Astrocyte (in vitro differentiated cells and primary cell): ENCODE results near the gene ITSN1. TPM values are rescaled to one million over a fixed set of nuclear protein-coding genes. Genes with fewer than 3 reads are reported as not detected.
"Not testable (repeated sequence)": the region's sequence is repeated elsewhere in the genome, so short reads cannot be mapped to it uniquely, and the experiment has no call there.

ENCODE experiments used
- DNase-seq: peaks from one replicate; pipeline ENCODE4 v3.0.0-alpha.2; 2010; ENCODE audit warnings: low read depth
- FAIRE-seq: peaks from 2 replicates; lab custom pipeline; 2011; peaks lifted over from hg19 to GRCh38; lab: Jason Lieb, UNC
- H2AFZ ChIP-seq: 2 replicates; pipeline ENCODE4 v1.6.0; 2012; ENCODE audit warnings: low read depth, low read length, inconsistent platforms
- H3K27ac ChIP-seq: 2 replicates; pipeline ENCODE4 v1.5.1; 2011; ENCODE audit warnings: low read depth, low read length, inconsistent platforms
- H3K27me3 ChIP-seq: 2 replicates; pipeline ENCODE4 v1.6.0; 2011; ENCODE audit warnings: low read length, inconsistent platforms; ENCODE audit not compliant: insufficient read depth
- H3K36me3 ChIP-seq: 2 replicates; pipeline ENCODE4 v1.5.1; 2011; ENCODE audit warnings: low read length, inconsistent platforms; ENCODE audit not compliant: insufficient read depth
- H3K4me1 ChIP-seq: 2 replicates; pipeline ENCODE4 v1.5.1; 2011; ENCODE audit warnings: low read length, inconsistent platforms; ENCODE audit not compliant: insufficient read depth
- H3K4me2 ChIP-seq: 2 replicates; pipeline ENCODE4 v1.6.0; 2012; ENCODE audit warnings: low read length, inconsistent platforms
- H3K4me3 ChIP-seq: 2 replicates; pipeline ENCODE4 v1.5.1; 2011; ENCODE audit warnings: low read depth, mild to moderate bottlenecking, low read length, inconsistent platforms; ENCODE audit not compliant: insufficient read depth
- H3K79me2 ChIP-seq: 2 replicates; pipeline ENCODE4 v1.6.0; 2012; ENCODE audit warnings: mild to moderate bottlenecking, low read length, inconsistent platforms; ENCODE audit not compliant: insufficient read depth
- H3K9ac ChIP-seq: 2 replicates; pipeline ENCODE4 v1.6.0; 2012; ENCODE audit warnings: mild to moderate bottlenecking, low read length, inconsistent platforms
- H3K9me3 ChIP-seq: 2 replicates; pipeline ENCODE4 v1.5.1; 2012; ENCODE audit warnings: low read depth, mild to moderate bottlenecking, low read length, inconsistent platforms; ENCODE audit not compliant: insufficient read depth
- H4K20me1 ChIP-seq: 2 replicates; pipeline ENCODE4 v1.6.0; 2012; ENCODE audit warnings: low read length, inconsistent platforms; ENCODE audit not compliant: insufficient read depth
- H3K27ac Mint-ChIP-seq: one replicate; pipeline ENCODE4 v1.8.0; 2021; ENCODE audit warnings: mild to moderate bottlenecking, mixed read lengths; ENCODE audit not compliant: unreplicated experiment
- H3K27me3 Mint-ChIP-seq: one replicate; pipeline ENCODE4 v1.8.0; 2021; ENCODE audit warnings: low read depth, mixed read lengths; ENCODE audit not compliant: unreplicated experiment
- H3K36me3 Mint-ChIP-seq: one replicate; pipeline ENCODE4 v1.8.0; 2021; ENCODE audit warnings: low read depth, mixed read lengths; ENCODE audit not compliant: unreplicated experiment
- H3K4me1 Mint-ChIP-seq: one replicate; pipeline ENCODE4 v1.8.0; 2021; ENCODE audit warnings: low read depth, mixed read lengths; ENCODE audit not compliant: unreplicated experiment
- H3K4me3 Mint-ChIP-seq: one replicate; pipeline ENCODE4 v1.8.0; 2021; ENCODE audit warnings: mild to moderate bottlenecking, moderate library complexity, mixed read lengths; ENCODE audit not compliant: unreplicated experiment
- H3K9me3 Mint-ChIP-seq: one replicate; pipeline ENCODE4 v1.8.0; 2021; ENCODE audit warnings: mild to moderate bottlenecking, mixed read lengths; ENCODE audit not compliant: unreplicated experiment
- CTCF ChIP-seq: IDR thresholded peaks from 2 replicates; pipeline ENCODE4 v1.5.1; 2011; ENCODE audit warnings: low read depth, mild to moderate bottlenecking, inconsistent platforms, low read length, moderate library complexity; ENCODE audit not compliant: insufficient read depth
- EZH2 ChIP-seq: IDR thresholded peaks from 2 replicates; pipeline ENCODE4 v1.6.1; 2012; ENCODE audit warnings: mild to moderate bottlenecking, low read length, inconsistent platforms; ENCODE audit not compliant: insufficient read depth
- total RNA-seq: library from RNA; stranded (reverse); gene quantifications from 2 replicates; pipeline ENCODE4 v1.2.1, GENCODE V29; 2021

ITSN1 gene
- total RNA-seq, 1 donor from 2014 or later = 77.3 TPM

- Mint-ChIP-seq H3K36me3 (peaks cover 15% of the 10 kb centered on the region), H3K9me3 (no peaks in the 10 kb centered on the region), H3K27ac (no peak overlapping the region), H3K27me3 (no peaks in the 10 kb centered on the region), H3K4me3 (no peak overlapping the region), H3K4me1 (peaks cover 11% of the 10 kb centered on the region)
- no peak for FAIRE-seq
- TF ChIP-seq CTCF (no peak), EZH2 (no peak)
- Histone ChIP-seq H4K20me1 (peaks cover 2% of the 10 kb centered on the region), H3K9ac (no peak overlapping the region), H3K36me3 (peaks cover 4% of the 10 kb centered on the region), H3K4me1 (no peaks in the 10 kb centered on the region), H2AFZ (no peak overlapping the region), H3K9me3 (no peaks in the 10 kb centered on the region), H3K27ac (no peak overlapping the region), H3K4me3 (no peak overlapping the region), H3K27me3 (no peaks in the 10 kb centered on the region), H3K4me2 (no peak overlapping the region), H3K79me2 (peaks cover 14% of the 10 kb centered on the region)
- no peak for DNase-seq
These were observed 78.8 kb downstream of the ITSN1 start for GRCh38 chr21:33721081-33721480.

GRCh38 chr21:33729139-33729538 lies 86.8 kb downstream of the ITSN1 start:
- not testable (repeated sequence) for H3K9me3 ChIP-seq, H3K79me2 ChIP-seq, H3K27me3 ChIP-seq, H3K4me3 Mint-ChIP-seq, H3K9me3 Mint-ChIP-seq, H4K20me1 ChIP-seq, H3K9ac ChIP-seq, H3K36me3 ChIP-seq, H3K27me3 Mint-ChIP-seq, H3K4me2 ChIP-seq, H3K27ac Mint-ChIP-seq, FAIRE-seq, H3K27ac ChIP-seq, DNase-seq, H3K4me3 ChIP-seq, H3K4me1 ChIP-seq, H2AFZ ChIP-seq
- peaks cover 22% of the 10 kb centered on the region for H3K36me3 Mint-ChIP-seq
- H3K4me1 Mint-ChIP-seq = peaks cover 13% of the 10 kb centered on the region

- no peaks in the 10 kb centered on the region for H4K20me1 ChIP-seq
- no peaks in the 10 kb centered on the region for H3K9me3 ChIP-seq
- TF ChIP-seq EZH2 (no peak), CTCF (no peak)
- no peak overlapping the region for H3K4me3 ChIP-seq
- H3K4me2 ChIP-seq = no peak overlapping the region
- no peak for DNase-seq
- no peak overlapping the region for H3K27ac ChIP-seq
- FAIRE-seq = no peak
- Mint-ChIP-seq H3K36me3 (peaks cover 20% of the 10 kb centered on the region), H3K27ac (no peak overlapping the region), H3K9me3 (no peaks in the 10 kb centered on the region), H3K4me1 (peaks cover 16% of the 10 kb centered on the region), H3K4me3 (no peak overlapping the region), H3K27me3 (no peaks in the 10 kb centered on the region)
- H3K79me2 ChIP-seq = no peaks in the 10 kb centered on the region
- no peak overlapping the region for H2AFZ ChIP-seq
- no peak overlapping the region for H3K9ac ChIP-seq
- H3K36me3 ChIP-seq = peaks cover 5% of the 10 kb centered on the region
- peaks cover 3% of the 10 kb centered on the region for H3K4me1 ChIP-seq
- no peaks in the 10 kb centered on the region for H3K27me3 ChIP-seq
These were observed 87.3 kb downstream of the ITSN1 start for GRCh38 chr21:33729641-33730040.
